Prostate gland (tissue), 2 donors: Measurements from ENCODE around the gene ERI3. TPM values are rescaled to one million over a fixed set of nuclear protein-coding genes. Genes with fewer than 3 reads are reported as not detected.

Source experiments
- DNase-seq: peaks from one replicate; pipeline ENCODE4 v3.0.0-alpha.2; 2019; ENCODE audit warnings: low spot score
- H3K27ac ChIP-seq, 2 donors: fragments of 200-600 bp; sonication (generic); 2 replicates each; pipeline ENCODE4 v1.5.1; 2017 to 2019
- H3K27me3 ChIP-seq: fragments of 200-600 bp; sonication (generic); replicated peaks from 2 replicates; pipeline ENCODE4 v1.5.1; 2019; ENCODE audit not compliant: insufficient read depth
- H3K36me3 ChIP-seq, 2 donors: fragments of 200-600 bp; sonication (generic); 1 replicate in 1 of 2; 2 replicates in 1 of 2; pipeline versions ENCODE4 v1.5.1 to v1.8.1; 2017 to 2019
- H3K4me1 ChIP-seq: fragments of 200-600 bp; sonication (generic); replicated peaks from 2 replicates; pipeline ENCODE4 v1.5.1; 2019
- H3K4me3 ChIP-seq, 2 donors: fragments of 200-600 bp; sonication (generic); 2 replicates each; pipeline ENCODE4 v1.5.1; 2017 to 2019
- H3K9me3 ChIP-seq: fragments of 200-600 bp; sonication (generic); 2 replicates; pipeline ENCODE4 v1.5.1; 2017
- CTCF ChIP-seq, 4 experiments: fragments of 200-600 bp in 2 of 4; fragments of 450-650 bp in 2 of 4; sonication (generic) in 2 of 4; IDR thresholded peaks; 1 replicate in 3 of 4; 2 replicates in 1 of 4; pipeline ENCODE4 v1.5.1; 2016 to 2019; ENCODE audit warnings: antibody characterized with exemption in 4 of 4, mild to moderate bottlenecking in 2 of 4, moderate library complexity in 2 of 4
- POLR2A ChIP-seq: fragments of 450-650 bp; IDR thresholded peaks from one replicate; pipeline ENCODE4 v1.6.1; 2016; ENCODE audit warnings: antibody characterized with exemption, mild to moderate bottlenecking
- POLR2AphosphoS5 ChIP-seq: sonication (generic); formaldehyde crosslinking; IDR thresholded peaks from one replicate; pipeline ENCODE4 v1.6.1; 2017; ENCODE audit warnings: antibody characterized with exemption
- WGBS: methylation state at CpG from one replicate; pipeline ENCODE4 v1.1.5; 2018; 5-methylcytosine and 5-hydroxymethylcytosine counted together
- intact Hi-C: fragments of 100-400 bp; cut with DNase I; formaldehyde crosslinking; loops from one replicate; pipeline ENCODE4 v1.14.2; 2022
- total RNA-seq, 2 donors: library from RNA; depleted of rRNA; stranded (reverse); fragments of >200 nt; gene quantifications; one replicate each; pipeline ENCODE4 v1.1.0, GENCODE V29; 2016

The ERI3 gene
- total RNA-seq, 2 donors from 2014 or later: 84.0 to 114 TPM

- Histone ChIP-seq H3K4me1 (peaks cover 14% of the 10 kb centered on the region), H3K9me3 (no peaks in the 10 kb centered on the region), H3K27me3 (no peaks in the 10 kb centered on the region), H3K36me3 (no peaks in the 10 kb centered on the region), H3K4me3 (no peak overlapping the region), H3K27ac (peak overlapping the region in 1 of 2 donors; percentile 42)
- TF ChIP-seq POLR2AphosphoS5 (no peak), POLR2A (no peak), CTCF (IDR thresholded peaks at IDR 0.05) (no peak)
- DNase-seq: no peak
- intact Hi-C loops: no loop called here
Measured at GRCh38 chr1:44345187-44345775, 9.8 kb downstream of the ERI3 start.

- Histone ChIP-seq H3K27me3 (no peaks in the 10 kb centered on the region), H3K4me1 (no peaks in the 10 kb centered on the region), H3K4me3 (no peak overlapping the region), H3K27ac (no peak overlapping the region), H3K9me3 (no peaks in the 10 kb centered on the region), H3K36me3 (no peaks in the 10 kb centered on the region)
- WGBS: 89% methylated on average over 4 of the region's 4 CpGs
- DNase-seq: no peak
- TF ChIP-seq POLR2A (no peak), CTCF (IDR thresholded peaks at IDR 0.05) (no peak)
- intact Hi-C loops: no loop called here
Measured at GRCh38 chr1:44339731-44340130, 15.3 kb downstream of the ERI3 start.

- TF ChIP-seq POLR2A (no peak), CTCF (IDR thresholded peaks at IDR 0.05) (no peak), POLR2AphosphoS5 (no peak)
- H3K27me3 ChIP-seq: no peaks in the 10 kb centered on the region
- H3K9me3 ChIP-seq: no peaks in the 10 kb centered on the region
- H3K27ac ChIP-seq: no peak overlapping the region
- H3K4me1 ChIP-seq: no peaks in the 10 kb centered on the region
- no peaks in the 10 kb centered on the region for H3K36me3 ChIP-seq
- no peak overlapping the region for H3K4me3 ChIP-seq
- no peak for DNase-seq
- WGBS: 100% methylated on average over 2 of the region's 2 CpGs
- intact Hi-C loops: no loop called here
Measured at GRCh38 chr1:44338136-44338535, 16.9 kb downstream of the ERI3 start.

- H3K4me3 ChIP-seq: no peak overlapping the region
- no peaks in the 10 kb centered on the region for H3K4me1 ChIP-seq
- TF ChIP-seq CTCF (IDR thresholded peaks at IDR 0.05): no peak
- no peak for TF ChIP-seq POLR2A
- no peak for TF ChIP-seq POLR2AphosphoS5
- no peak overlapping the region for H3K27ac ChIP-seq
- no peaks in the 10 kb centered on the region for H3K36me3 ChIP-seq
- no peaks in the 10 kb centered on the region for H3K27me3 ChIP-seq
- H3K9me3 ChIP-seq: no peaks in the 10 kb centered on the region
- intact Hi-C loops: no loop called here
- DNase-seq: no peak
- WGBS: 61% methylated on average over 3 of the region's 3 CpGs
Measured at GRCh38 chr1:44336668-44337067, 18.4 kb downstream of the ERI3 start.

- Histone ChIP-seq H3K4me3 (no peak overlapping the region), H3K4me1 (no peaks in the 10 kb centered on the region), H3K36me3 (no peaks in the 10 kb centered on the region), H3K9me3 (no peaks in the 10 kb centered on the region), H3K27ac (no peak overlapping the region), H3K27me3 (no peaks in the 10 kb centered on the region)
- TF ChIP-seq POLR2AphosphoS5 (no peak), CTCF (IDR thresholded peaks at IDR 0.05) (no peak), POLR2A (no peak)
- intact Hi-C loops: no loop called here
- 95% methylated on average over 3 of the region's 3 CpGs for WGBS
- no peak for DNase-seq
Measured at GRCh38 chr1:44334968-44335367, 20.1 kb downstream of the ERI3 start.
